ENCODE measurements around the gene DNAH10. TPM values are rescaled to one million over a fixed set of nuclear protein-coding genes. Genes with fewer than 3 reads are reported as not detected.

The DNAH10 gene
- total RNA-seq, 6 experiments from 2014 or later = 0.19 to 1.1 (median 0.64) TPM

DNA sequence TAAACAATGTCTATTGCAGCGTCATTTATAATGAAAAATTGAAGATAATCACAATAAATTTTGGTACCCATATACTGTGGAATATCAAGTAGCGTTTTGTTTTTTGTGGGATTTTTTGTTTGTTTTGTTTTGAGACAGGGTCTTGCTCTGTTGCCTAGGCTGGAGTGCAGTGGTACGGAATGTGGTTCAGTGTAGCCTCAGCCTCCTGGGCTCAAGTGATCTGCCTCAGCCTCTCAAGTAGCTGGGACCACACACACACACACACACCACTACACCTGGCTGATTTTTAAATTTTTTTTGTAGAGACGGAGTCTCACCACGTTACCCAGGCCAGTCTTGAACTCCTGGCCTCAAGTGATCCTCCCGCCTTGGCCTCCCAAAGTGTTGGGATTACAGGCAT lies 217.5 kb downstream of the DNAH10 start:
- TF ChIP-seq CTCF (IDR thresholded peaks at IDR 0.05) = no peak
- H3K27me3 Mint-ChIP-seq (ENCODE audit: insufficient read depth) = no peaks in the 10 kb centered on the region
- no peaks in the 10 kb centered on the region for H3K9me3 Mint-ChIP-seq
- no peak overlapping the region for H3K4me3 Mint-ChIP-seq
- no peak for DNase-seq
- H3K36me3 Mint-ChIP-seq (ENCODE audit: low read depth) = peaks cover 12% of the 10 kb centered on the region; the same call in 1 of the 2 replicates
- no peak overlapping the region for H3K27ac Mint-ChIP-seq
- H3K4me1 Mint-ChIP-seq (ENCODE audit: low read depth) = peaks cover 12% of the 10 kb centered on the region

DNA sequence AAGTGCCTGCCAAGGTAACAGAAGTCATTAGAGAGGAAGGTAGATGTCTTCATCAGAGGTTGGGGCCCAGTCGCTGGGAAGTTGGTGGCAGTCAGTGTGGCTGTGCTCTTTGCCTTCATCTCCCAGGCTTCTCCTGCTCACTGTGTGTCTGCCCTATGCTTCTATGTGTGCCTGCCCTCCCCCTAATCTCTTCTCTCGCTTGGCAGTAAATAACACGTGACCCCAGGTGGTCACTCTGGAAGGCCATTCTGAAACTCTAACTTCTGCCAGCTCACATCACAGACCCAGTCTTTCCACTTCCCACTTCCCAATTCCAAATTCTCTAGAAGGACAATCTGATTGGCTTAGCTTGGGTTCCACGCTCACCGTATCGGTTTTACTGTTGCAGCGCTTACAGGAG lies 220.2 kb downstream of the DNAH10 start:
- Mint-ChIP-seq H3K27me3 (ENCODE audit: insufficient read depth) (no peaks in the 10 kb centered on the region), H3K4me1 (ENCODE audit: low read depth) (peaks cover 11% of the 10 kb centered on the region), H3K36me3 (ENCODE audit: low read depth) (peaks cover 4% of the 10 kb centered on the region; the same call in 1 of the 2 replicates), H3K27ac (no peak overlapping the region), H3K4me3 (no peak overlapping the region), H3K9me3 (no peaks in the 10 kb centered on the region)
- no peak for TF ChIP-seq CTCF (IDR thresholded peaks at IDR 0.05)
- no peak for DNase-seq

DNA sequence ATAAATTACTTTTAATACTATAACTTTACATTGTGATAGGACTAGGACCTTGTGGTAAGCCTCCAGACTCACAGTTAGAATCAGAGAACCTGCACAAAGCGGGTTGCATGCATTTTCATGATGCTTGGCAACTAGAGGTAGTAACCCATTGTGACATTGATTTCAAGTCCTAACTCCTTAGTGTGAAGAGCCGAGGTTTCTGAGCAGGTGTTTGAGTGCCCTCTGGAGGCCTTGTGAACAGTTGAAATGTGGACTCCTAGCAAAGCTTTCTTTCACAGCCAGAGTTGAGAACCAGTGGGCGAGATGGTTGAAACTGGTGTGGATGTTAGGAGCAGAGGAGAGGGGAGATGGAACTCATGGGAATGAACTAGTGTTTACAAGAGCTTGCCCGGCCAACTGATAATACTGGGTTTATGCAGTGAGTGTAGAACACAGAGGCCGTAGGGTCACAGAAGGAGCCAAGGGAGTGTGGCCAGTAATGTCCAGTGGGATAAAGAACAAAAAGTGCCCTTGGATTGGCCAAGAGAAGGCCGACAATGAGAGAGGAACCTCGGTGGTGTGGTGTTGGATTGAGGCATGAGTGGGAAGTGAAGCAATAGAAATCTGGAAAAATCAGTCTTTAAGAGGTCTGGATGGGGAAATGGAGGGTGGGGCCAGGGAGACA lies 221.9 kb downstream of the DNAH10 start:
- H3K4me1 Mint-ChIP-seq (ENCODE audit: low read depth) = peaks cover 11% of the 10 kb centered on the region
- no peak overlapping the region for H3K4me3 Mint-ChIP-seq
- H3K36me3 Mint-ChIP-seq (ENCODE audit: low read depth) = peaks cover 9% of the 10 kb centered on the region; the same call in 1 of the 2 replicates
- DNase-seq = peak; percentile 53
- peak; percentile 81 for TF ChIP-seq CTCF (IDR thresholded peaks at IDR 0.05)
- H3K27ac Mint-ChIP-seq = no peak overlapping the region
- no peaks in the 10 kb centered on the region for H3K27me3 Mint-ChIP-seq (ENCODE audit: insufficient read depth)
- no peaks in the 10 kb centered on the region for H3K9me3 Mint-ChIP-seq

- no peak for DNase-seq
- H3K27ac Mint-ChIP-seq = no peak overlapping the region
- H3K27me3 Mint-ChIP-seq (ENCODE audit: insufficient read depth) = no peaks in the 10 kb centered on the region
- H3K4me1 Mint-ChIP-seq (ENCODE audit: low read depth) = peaks cover 11% of the 10 kb centered on the region
- TF ChIP-seq CTCF (IDR thresholded peaks at IDR 0.05) = no peak
- H3K36me3 Mint-ChIP-seq (ENCODE audit: low read depth) = peaks cover 13% of the 10 kb centered on the region; the same call in 1 of the 2 replicates
- H3K9me3 Mint-ChIP-seq = no peaks in the 10 kb centered on the region
- H3K4me3 Mint-ChIP-seq = no peak overlapping the region
Measured at GRCh38 chr12:123984903-123985302, 222.8 kb downstream of the DNAH10 start.

Other genes starting within 250 kb of the DNAH10 start
- gene RILPL1, start 228.6 kb upstream of the DNAH10 start, total RNA-seq (2021; fragmentation: NEBNext Ultra II Directional; extraction: Animal tissue kit (Norgen Biotek cat#: 25700)) = 10 to 100 TPM; 15.2 to 18.9 (median 16.9) TPM
- 100 to 1,000 TPM; 383 to 448 (median 405) TPM for gene TMED2, start 177.7 kb upstream of the DNAH10 start, total RNA-seq (2021; fragmentation: NEBNext Ultra II Directional; extraction: Animal tissue kit (Norgen Biotek cat#: 25700))
- 10 to 100 TPM; 13.4 to 18.4 (median 14.3) TPM for gene DDX55, start 160.2 kb upstream of the DNAH10 start, total RNA-seq (2021; fragmentation: NEBNext Ultra II Directional; extraction: Animal tissue kit (Norgen Biotek cat#: 25700))
- gene EIF2B1, start 128.6 kb upstream of the DNAH10 start, total RNA-seq (2021; fragmentation: NEBNext Ultra II Directional; extraction: Animal tissue kit (Norgen Biotek cat#: 25700)) = 10 to 100 TPM; 48.7 to 51.9 (median 50.3) TPM
- 10 to 100 TPM; 34.9 to 47.5 (median 43.0) TPM for gene GTF2H3, start 128.5 kb upstream of the DNAH10 start, total RNA-seq (2021; fragmentation: NEBNext Ultra II Directional; extraction: Animal tissue kit (Norgen Biotek cat#: 25700))
- 10 to 100 TPM in 1 of 6 experiments, 1 to 10 TPM in 5; 6.5 to 11.2 (median 9.5) TPM for gene TCTN2, start 91.2 kb upstream of the DNAH10 start, total RNA-seq (2021; fragmentation: NEBNext Ultra II Directional; extraction: Animal tissue kit (Norgen Biotek cat#: 25700))
- 10 to 100 TPM; 14.0 to 16.8 (median 15.6) TPM for gene ATP6V0A2, start 49.9 kb upstream of the DNAH10 start, total RNA-seq (2021; fragmentation: NEBNext Ultra II Directional; extraction: Animal tissue kit (Norgen Biotek cat#: 25700))
- gene CCDC92, start 210.5 kb downstream of the DNAH10 start, total RNA-seq (2021; fragmentation: NEBNext Ultra II Directional; extraction: Animal tissue kit (Norgen Biotek cat#: 25700)) = 10 to 100 TPM; 48.3 to 55.1 (median 51.6) TPM
- 10 to 100 TPM; 49.1 to 55.2 (median 53.4) TPM for gene ZNF664, start 210.9 kb downstream of the DNAH10 start, total RNA-seq (2021; fragmentation: NEBNext Ultra II Directional; extraction: Animal tissue kit (Norgen Biotek cat#: 25700))